HG02884 (cell line): ENCODE measurements around the gene SPOP.
"Not testable (repeated sequence)": the region's sequence is repeated elsewhere in the genome, so short reads cannot be mapped to it uniquely, and the experiment has no call there.

Experiments used
- ATAC-seq: cut with Tn5 transposase; IDR thresholded peaks from one replicate; pipeline ENCODE4 v1.9.1; 2021; ENCODE audit warnings: mild to moderate bottlenecking, moderate library complexity; ENCODE audit not compliant: unreplicated experiment

The SPOP gene

GRCh38 chr17:49677933-49678847 lies at the start of gene SPOP:
SPOP (minus strand) TSS chr17:49678097; CDS start chr17:49622810, 55,287 bp downstream.
- peak; percentile 77 for ATAC-seq

DNA sequence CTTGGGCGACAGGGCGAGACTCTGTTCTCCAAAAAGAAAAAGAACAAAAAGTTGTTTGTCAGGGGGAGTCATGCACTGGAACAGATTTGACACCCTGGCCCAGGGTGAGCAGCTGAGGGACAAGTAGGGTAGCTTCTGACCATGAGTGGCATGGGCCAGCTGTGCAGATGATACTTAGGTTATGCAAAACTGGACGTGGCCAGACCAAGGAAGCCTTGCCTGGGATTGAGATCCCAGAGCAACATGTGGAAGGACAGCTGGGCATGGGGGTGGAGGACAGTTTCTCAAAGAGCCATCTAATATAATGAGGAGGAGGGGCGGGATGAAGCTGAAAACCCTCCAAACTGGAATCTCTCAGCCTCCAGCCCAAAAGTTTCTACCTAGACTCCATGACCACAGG lies 49.5 kb upstream of the SPOP start:
- no peak for ATAC-seq

GRCh38 chr17:49725452-49726130 lies 47.7 kb upstream of the SPOP start:
- no peak for ATAC-seq

GRCh38 chr17:49724552-49724951 lies 46.7 kb upstream of the SPOP start:
- not testable (repeated sequence) for ATAC-seq

GRCh38 chr17:49723423-49723822 lies 45.5 kb upstream of the SPOP start:
- ATAC-seq = no peak

DNA sequence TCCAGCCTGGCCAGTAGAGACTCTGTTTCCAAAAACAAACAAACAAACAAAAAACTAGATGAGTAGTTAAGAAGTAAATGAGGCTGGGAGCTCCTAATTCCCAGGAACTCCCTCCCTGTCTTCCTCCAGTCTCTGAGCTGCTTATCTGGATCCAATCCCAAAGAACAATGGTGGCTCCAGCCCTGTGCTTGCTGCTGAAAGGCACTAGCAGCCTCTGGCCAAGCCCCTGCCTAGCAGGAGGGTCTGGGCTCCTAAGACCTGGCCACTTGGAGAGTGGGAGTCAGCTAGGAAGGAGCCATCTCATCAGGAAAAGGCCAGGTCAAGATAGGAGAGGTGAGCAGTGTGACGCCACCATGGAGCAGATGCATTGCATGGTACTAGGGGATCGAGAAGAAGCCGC lies 44.2 kb upstream of the SPOP start:
- ATAC-seq = no peak

DNA sequence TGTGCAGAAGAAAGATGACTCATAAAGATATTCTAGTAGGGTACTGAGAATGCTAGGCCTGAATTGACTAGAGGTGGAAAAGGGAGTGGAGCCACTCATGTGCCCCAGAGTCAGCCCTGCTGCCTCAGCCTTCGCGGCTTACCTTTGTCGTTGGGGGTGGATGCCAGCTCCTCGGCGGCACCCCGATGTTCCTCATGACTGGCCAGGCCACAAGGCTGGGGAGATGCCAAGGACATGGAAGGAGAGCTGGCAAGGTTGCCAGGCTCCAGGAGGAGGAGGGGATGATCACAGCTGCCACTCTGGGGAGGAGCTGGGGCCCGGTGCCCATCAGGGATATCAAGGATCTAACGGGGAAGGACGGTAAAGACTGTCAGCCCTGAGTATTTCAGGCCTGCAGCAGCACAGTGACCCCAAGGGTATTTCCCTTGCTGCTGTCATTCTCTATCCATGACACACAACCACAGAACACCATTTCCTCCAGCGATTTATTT lies 39.5 kb upstream of the SPOP start:
- ATAC-seq = no peak

- no peak for ATAC-seq
Observed at GRCh38 chr17:49716668-49717364, 38.9 kb upstream of the SPOP start.

DNA sequence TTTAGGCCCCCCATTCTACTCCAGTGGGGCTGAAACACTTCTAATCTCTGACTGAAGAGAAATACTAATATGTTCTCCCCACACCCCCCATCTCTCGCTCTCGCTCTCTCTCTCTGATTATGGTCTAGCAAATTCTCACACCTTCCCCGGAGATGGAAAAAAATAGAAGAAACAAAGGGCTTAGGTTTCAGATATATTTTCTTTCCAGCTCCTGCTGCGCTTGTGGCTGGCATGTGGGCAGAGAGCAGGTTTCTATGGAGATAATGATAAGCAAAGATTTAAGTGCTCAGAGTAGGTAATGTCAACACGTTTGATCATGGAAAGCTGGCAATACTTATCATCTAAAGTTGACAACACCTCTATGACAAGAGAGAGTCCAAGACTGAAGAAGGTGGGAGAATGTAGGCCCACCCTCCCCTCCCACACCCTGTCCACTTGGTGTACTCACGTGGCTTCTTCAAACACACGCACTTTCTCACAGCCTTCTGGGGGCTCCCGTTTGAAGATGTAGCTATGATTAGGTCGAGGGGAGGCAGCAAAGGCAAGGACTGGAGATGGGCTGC lies 37.9 kb upstream of the SPOP start:
- no peak for ATAC-seq

DNA sequence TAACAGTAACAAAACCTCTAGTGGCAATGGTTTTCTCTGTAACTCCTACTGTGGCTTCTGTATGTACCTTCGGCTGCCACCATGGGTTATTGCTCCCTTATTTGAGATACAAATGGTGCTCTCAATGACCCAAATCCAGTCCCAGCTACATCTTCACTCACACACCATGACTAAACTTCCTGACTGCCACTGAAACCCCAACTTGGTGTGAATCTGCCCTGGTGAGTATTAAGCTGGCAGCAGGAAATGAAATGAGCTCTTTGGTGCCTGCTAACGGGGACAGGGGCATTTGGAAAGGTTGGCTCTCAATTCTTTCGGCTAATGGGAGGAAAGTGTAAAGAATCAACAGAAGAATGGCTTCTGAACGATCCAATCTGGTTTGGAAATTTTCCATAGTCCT lies 37.3 kb upstream of the SPOP start:
- ATAC-seq = no peak

GRCh38 chr17:49708515-49709183 lies 30.8 kb upstream of the SPOP start:
- ATAC-seq = no peak

- peak; percentile 92 for ATAC-seq
Observed at GRCh38 chr17:49707608-49708514, 30.0 kb upstream of the SPOP start, which contains the start of gene SLC35B1. SLC35B1 (minus strand) TSS chr17:49707964; CDS start chr17:49707833, 131 bp downstream.

- ATAC-seq = no peak
Observed at GRCh38 chr17:49707246-49707607, 29.3 kb upstream of the SPOP start.

GRCh38 chr17:49705254-49705653 lies 27.4 kb upstream of the SPOP start:
- no peak for ATAC-seq

DNA sequence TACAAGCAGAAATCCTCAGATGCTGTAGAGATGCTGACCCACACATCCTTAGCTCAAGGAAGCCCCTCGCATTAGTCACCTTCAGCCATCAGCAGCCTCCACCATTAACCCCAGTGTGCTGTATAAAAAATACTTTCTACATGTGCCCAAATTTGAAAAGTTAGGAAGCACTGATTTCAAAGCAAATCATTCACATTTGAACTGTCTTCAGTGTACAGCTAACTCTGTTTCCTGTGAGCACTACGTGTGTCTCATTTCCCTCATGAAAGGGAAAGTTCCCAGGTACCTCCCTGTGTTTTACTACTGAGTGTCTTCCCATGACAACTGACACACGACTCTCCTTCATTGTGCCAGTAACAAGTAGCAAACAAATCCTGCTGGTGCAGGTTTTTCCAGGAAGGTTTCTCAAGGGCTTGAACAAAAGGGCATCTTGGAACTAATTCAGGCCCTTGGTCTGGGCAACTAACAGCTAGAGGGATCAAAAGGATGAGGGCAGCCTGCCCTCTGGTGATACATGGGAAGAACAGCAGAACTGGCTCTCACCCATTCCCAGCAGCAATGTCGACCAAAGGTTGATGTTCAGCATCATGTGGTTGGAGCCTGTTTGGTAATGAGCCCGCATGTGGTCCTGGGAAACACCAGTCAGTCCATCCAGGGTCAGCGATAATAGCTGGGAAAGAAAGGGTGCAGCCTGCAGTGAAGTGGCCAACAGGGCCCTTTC lies 25.8 kb upstream of the SPOP start:
- ATAC-seq = no peak

DNA sequence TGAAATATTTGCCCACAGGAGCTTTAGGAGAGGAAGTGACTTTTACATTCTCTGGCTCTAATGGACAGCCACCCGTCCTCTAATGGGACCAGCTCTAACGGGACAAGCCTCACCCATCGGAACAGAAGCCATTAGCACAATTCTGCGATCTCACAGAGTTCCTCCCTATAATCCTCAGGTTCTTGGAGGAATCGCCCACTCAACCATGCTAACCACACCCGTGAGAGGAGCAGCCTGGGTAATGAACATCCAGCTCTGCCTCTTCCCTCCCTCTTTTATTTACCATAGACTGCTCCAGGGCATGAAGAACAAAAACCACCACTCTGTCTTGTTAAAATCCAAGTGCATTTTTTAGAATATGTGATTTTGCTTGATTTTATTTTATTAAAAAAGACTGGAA lies 23.1 kb upstream of the SPOP start:
- no peak for ATAC-seq

GRCh38 chr17:49699966-49700575 lies 22.2 kb upstream of the SPOP start:
- ATAC-seq = no peak

DNA sequence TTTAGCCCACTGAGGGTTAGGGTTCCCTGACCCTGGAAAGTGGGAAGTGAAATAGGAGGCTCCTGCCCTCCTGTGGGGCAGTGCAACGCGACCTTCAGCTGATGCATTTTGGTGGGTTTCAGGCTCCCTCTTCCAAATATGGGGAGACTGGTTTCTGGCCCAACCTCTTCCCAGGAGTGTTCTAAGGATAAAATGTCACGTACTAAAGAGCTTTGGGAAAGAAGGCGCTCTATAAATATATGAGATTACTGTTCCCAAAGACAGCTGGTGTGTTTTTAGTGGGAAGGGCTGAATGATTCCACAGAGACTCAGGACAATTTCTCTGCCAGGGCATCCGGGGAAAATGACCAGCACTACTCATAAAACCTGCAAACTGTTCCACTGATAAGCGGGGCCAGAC lies 20.1 kb upstream of the SPOP start:
- ATAC-seq = no peak
